HG02870 (cell line): Measurements from ENCODE around the gene FANCI.

Source experiments
- ATAC-seq: cut with Tn5 transposase; IDR thresholded peaks from one replicate; pipeline ENCODE4 v1.9.1; 2021; ENCODE audit warnings: mild to moderate bottlenecking, moderate library complexity; ENCODE audit not compliant: unreplicated experiment

FANCI gene

GRCh38 chr15:89303986-89304385 is 60.2 kb downstream of the FANCI start:
- ATAC-seq = no peak

GRCh38 chr15:89305395-89305794 is 61.6 kb downstream of the FANCI start:
- ATAC-seq = no peak

- no peak for ATAC-seq
These were observed 63.3 kb downstream of the FANCI start for GRCh38 chr15:89307046-89307587.

GRCh38 chr15:89307791-89308190 is 64.0 kb downstream of the FANCI start:
- no peak for ATAC-seq

- no peak for ATAC-seq
These were observed 64.5 kb downstream of the FANCI start for GRCh38 chr15:89308236-89308635.

- ATAC-seq = no peak
These were observed 66.2 kb downstream of the FANCI start for GRCh38 chr15:89309993-89310392.

- ATAC-seq = no peak
These were observed 71.7 kb downstream of the FANCI start for GRCh38 chr15:89315375-89315929.

- no peak for ATAC-seq
These were observed 72.7 kb downstream of the FANCI start for GRCh38 chr15:89316504-89316903.

GRCh38 chr15:89317186-89317720 is 73.5 kb downstream of the FANCI start:
- no peak for ATAC-seq

- no peak for ATAC-seq
These were observed 75.9 kb downstream of the FANCI start for GRCh38 chr15:89319678-89320077.

- ATAC-seq = no peak
These were observed 76.4 kb downstream of the FANCI start for GRCh38 chr15:89320200-89320599.

GRCh38 chr15:89321521-89322410 is 78.0 kb downstream of the FANCI start:
- no peak for ATAC-seq

- no peak for ATAC-seq
These were observed 79.0 kb downstream of the FANCI start for GRCh38 chr15:89322822-89323221.

- no peak for ATAC-seq
These were observed 80.0 kb downstream of the FANCI start for GRCh38 chr15:89323825-89324224.

GRCh38 chr15:89325039-89325803 is 81.4 kb downstream of the FANCI start:
- no peak for ATAC-seq

GRCh38 chr15:89326316-89326715 is 82.5 kb downstream of the FANCI start:
- no peak for ATAC-seq

- no peak for ATAC-seq
These were observed 83.3 kb downstream of the FANCI start for GRCh38 chr15:89327113-89327512.

- ATAC-seq = no peak
These were observed 84.8 kb downstream of the FANCI start for GRCh38 chr15:89328398-89329254.

- no peak for ATAC-seq
These were observed 85.7 kb downstream of the FANCI start for GRCh38 chr15:89329329-89330084.

GRCh38 chr15:89330119-89330518 is 86.3 kb downstream of the FANCI start:
- no peak for ATAC-seq
